Measurements from ENCODE around the gene MDH1B.

GRCh38 chr2:206798000-206798399, 32.9 kb upstream of the MDH1B start:
- TF ChIP-seq CTCF (IDR thresholded peaks at IDR 0.05) (no peak), POLR2A (IDR thresholded peaks at IDR 0.05) (no peak)

Data from adrenal gland (tissue), 5 donors.